Measurements from ENCODE around the gene TNFRSF4.

TNFRSF4 gene

DNA sequence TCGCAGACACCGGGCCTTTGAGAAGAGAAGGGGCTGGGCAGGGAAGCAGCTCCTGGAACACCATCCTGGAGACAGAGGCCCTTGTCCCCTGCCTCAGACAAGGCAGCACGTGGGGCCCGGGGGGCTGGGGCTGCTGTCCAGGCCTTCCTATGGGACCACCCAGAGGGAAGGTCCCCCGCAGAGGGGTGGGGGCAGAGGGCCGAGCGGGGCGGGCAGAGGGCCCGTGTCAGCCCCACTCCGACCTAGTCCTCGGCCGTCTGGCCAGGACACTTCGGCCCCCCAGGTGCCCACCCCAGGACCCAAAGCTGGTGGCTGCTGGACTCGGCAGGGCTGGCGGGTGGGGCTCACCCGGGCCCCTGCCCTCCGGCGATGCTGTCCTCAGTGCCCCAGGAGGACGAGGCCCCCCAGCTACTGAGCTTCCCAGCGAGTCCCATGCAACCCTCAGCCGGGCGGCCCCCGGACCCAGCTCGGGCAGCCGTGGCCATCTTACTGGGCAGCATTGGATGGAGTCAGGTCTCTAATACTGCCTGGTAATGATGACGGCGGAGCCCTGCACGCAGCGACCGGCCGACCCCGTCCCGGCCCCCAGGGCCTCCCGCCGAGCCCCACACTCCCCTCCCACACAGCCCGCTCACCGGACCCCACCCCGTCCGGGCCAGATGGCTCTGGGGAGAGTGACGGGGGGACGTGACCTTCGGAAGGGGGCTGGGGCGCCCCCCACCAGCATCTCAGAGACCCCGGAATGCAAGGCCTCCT, 47.1 kb downstream of the TNFRSF4 start:
- DNase-seq = no peak

DNA sequence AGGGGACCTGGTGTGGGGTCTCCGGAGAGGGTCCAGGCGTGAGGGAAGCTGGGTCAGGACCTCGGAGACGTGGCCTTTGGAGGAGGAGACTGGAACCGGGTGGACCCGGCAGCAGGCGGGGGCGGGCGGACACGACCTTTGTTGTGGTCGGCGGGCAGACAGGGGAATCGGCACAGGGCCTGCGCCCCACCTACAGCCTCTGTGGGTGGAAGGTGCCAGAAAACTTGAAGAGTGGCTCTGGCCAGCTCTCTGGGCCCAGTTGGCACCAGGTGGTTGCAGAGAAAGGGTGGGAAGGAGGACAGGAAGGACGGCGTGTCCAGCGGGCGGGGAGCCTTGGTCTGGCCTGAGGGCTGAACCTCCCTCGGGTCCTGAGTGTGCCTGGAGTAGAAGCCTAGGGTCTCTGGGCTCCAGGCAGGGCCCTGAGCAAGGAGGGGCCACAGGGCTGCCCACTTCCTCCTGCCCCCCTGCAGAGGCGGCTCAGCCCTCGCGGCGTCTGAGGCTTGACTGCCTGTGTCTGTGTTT, 48.0 kb downstream of the TNFRSF4 start:
- no peak for DNase-seq

DNA sequence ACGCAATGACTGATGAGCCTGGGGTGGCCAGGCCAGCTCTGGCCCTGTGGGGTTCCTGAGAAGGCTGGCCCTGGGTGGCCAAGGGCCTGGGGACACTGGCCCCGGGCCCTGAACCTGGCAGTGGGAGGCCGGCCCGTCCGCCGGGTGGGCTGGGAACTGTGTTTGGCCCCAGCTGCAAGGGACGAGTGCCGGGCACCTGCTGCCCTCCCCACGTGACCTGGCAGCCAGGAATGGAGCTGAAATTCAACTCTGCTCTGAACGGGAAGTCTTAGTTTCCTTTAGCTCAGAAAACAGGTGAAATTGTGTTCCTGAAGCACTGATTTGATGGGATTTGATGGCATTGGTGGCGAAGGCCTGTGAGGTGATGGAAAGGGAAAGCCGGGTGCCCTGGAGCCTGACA, 48.5 kb downstream of the TNFRSF4 start:
- no peak for DNase-seq

DNA sequence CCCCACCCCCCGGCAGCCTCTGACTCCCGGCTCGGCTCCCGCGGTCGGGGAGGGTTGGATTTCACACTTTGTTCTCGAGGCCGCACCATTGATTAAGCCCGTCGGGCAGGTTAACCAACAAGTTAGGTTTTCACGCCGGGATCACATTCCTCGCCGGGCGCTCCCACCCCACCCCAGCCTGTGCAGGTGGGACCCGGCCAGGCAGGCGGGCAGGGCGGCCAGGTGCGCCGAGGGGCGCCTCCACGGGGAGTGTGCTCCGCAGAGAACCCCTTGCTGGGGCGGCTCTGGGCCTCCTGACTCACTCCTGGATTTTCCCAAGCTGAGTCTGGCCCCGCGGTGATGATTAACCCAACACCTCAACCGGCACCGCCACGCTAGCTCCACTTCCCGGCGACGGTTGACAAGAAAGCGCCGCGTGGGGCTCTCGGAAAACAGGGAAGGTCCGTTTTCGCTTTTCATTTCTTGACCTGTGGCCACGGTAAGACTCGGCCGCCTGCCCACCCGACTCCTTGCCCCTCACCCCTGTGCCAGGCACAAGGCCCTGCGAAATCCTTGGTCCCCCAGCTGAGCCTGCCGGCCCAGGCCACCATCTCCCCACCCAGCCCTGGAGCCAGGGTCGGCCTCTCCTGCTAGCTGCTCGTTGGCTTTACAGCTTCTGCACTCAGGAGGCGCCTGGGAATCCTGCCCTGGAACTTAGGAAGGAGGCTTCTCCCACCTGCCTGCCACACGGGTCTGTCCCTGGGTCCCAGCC, 49.1 kb downstream of the TNFRSF4 start:
- DNase-seq = no peak

DNA sequence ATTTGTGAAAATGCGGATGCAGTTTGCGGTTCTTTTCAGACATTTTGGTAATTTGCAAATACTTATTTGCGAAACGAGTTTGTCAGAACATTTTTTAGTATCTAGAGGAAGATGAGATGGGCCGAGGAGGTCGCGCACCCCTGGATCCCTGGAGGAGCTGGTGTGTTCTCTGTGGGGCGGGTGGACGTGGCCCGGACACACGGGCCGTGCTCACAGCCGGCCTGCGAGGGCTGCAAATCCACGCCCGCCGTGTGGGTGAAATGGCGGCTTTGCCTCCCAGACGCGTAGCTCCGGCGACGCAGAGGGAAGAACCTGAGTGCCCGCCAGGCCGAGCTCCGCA, 49.6 kb downstream of the TNFRSF4 start:
- DNase-seq = no peak

DNA sequence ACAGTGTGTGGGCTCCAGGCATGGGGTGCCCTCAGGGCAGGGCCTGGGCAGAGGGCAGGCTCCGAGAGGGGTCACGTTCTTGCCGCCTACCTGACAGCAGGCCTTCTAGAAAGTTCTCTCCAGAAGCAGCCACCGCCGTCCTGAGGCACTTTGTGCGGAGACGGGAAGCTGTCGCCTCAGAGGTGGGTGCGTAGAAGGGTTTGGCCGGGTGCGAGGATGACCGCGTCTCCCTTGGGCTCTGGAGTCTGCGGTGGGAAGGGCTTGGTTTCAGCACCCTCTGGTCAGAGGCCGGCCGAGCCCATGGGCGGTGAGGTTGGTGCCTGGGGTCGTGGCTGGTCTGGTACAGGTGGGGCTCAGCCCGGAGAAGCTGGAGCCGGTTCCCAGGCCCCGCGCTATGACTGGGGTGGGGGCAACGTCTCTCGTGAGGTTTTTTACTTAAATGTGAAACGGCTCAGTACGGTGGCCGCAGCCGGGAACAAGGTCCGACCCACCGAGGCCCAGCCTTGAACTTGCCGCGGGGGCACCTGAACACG, 50.3 kb downstream of the TNFRSF4 start:
- DNase-seq = no peak

DNA sequence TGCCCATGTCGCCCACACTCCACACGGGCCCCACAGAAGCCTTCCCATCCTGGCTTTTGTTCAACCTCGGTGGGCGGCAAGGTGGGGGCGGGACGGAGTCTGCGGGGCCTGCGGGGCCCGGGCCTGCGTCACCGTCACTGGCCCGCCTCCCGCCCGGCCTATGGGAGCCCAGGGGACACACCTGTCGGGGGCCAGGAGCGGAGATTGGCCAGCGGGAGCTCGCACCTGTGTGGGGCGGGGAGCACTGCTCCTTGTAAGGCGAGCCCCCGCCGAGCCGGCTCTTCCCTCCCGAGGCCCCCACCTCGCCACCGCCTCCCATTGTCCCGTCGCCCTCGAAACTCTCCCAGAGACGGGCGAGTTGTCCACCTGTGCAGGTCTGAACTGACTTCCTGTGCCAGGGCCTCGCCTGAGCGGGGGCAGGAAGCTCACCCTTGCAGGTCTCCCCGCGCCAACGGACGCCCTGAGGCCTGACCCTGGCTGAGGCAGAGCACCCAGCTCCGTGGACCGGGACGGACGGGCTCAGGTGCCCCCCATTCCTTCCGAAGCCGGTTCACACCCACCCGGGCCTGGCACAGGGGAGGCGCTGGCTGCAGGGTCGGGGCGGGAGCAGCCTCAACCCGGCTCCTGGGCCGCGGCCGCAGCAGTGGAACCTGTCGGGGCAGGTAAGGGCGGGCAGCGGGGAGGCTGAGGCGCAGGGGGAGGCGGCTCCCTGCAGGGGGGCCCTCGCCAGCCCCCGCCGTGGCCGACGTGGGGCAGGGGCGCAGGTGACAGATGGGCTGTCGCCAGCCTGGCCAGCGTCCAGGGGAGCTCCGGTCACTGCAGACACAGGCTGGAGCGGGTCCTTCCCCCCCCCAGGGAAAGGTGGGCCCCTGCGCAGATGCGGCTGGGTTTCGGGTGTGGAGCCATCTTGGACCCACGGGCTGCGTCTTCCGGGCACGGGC, 51.1 kb downstream of the TNFRSF4 start:
- DNase-seq = peak; percentile 81

DNA sequence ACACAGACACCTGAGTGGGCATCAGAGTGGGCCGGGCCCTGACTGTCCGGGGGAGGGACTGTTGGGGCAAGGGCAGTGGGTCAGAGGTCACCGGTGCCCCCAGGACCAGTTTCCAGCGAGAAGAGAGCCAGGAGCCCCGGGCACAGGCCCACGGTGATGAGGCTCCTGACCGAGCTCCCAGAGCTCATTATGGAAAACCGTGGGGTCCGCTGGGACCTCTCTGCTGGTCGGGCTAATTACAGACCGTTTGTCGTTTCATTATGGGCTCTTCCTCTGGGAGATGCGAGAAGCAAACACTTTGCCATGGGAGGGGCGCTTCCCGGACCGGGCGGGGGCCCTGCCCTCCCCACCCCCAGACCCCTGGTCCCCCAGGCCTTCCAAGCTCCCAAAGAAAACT, 52.3 kb downstream of the TNFRSF4 start:
- no peak for DNase-seq

Measured in islet precursor cell (in vitro differentiated cells).